ENCODE measurements around the gene MMP7. TPM values are rescaled to one million over a fixed set of nuclear protein-coding genes. Genes with fewer than 3 reads are reported as not detected.

The MMP7 gene
- total RNA-seq, 4 donors from 2014 or later = 1.2 TPM; not detected in 3

- intact Hi-C loops (cut with DNase I) = no loop called here
- peaks cover 5 to 15% of the 10 kb centered on the region in 2 donors for H3K4me1 ChIP-seq
- TF ChIP-seq CTCF (IDR thresholded peaks at IDR 0.05) (no peak), POLR2A (IDR thresholded peaks at IDR 0.05) (no peak)
- no peaks in the 10 kb centered on the region for H3K36me3 ChIP-seq
- no peaks in the 10 kb centered on the region for H3K9me3 ChIP-seq
- H3K27me3 ChIP-seq = no peaks in the 10 kb centered on the region
- H3K27ac ChIP-seq = no peak overlapping the region
- 72 to 82% methylated on average over 4 of the region's 4 CpGs for WGBS, 2 donors
- DNase-seq = no peak
- H3K4me3 ChIP-seq (replicated peaks in 1 of 3) = no peak overlapping the region
These were observed 15.9 kb upstream of the MMP7 start for GRCh38 chr11:102546427-102546826.

GRCh38 chr11:102545701-102546100 lies 15.2 kb upstream of the MMP7 start:
- Histone ChIP-seq H3K36me3 (no peaks in the 10 kb centered on the region), H3K4me1 (peaks cover 5 to 9% of the 10 kb centered on the region in 2 donors), H3K4me3 (replicated peaks in 1 of 3) (no peak overlapping the region), H3K27me3 (no peaks in the 10 kb centered on the region), H3K9me3 (no peaks in the 10 kb centered on the region), H3K27ac (no peak overlapping the region)
- WGBS, 2 donors = 71 to 77% methylated on average over 4 of the region's 4 CpGs
- no peak for TF ChIP-seq CTCF (IDR thresholded peaks at IDR 0.05)
- no peak for TF ChIP-seq POLR2A (IDR thresholded peaks at IDR 0.05)
- no peak for DNase-seq
- intact Hi-C loops (cut with DNase I) = no loop called here

- Histone ChIP-seq H3K36me3 (no peaks in the 10 kb centered on the region), H3K27me3 (no peaks in the 10 kb centered on the region), H3K4me3 (replicated peaks in 1 of 3) (no peak overlapping the region), H3K27ac (no peak overlapping the region), H3K4me1 (peaks cover 5 to 9% of the 10 kb centered on the region in 2 donors), H3K9me3 (no peaks in the 10 kb centered on the region)
- TF ChIP-seq CTCF (IDR thresholded peaks at IDR 0.05) (no peak), POLR2A (IDR thresholded peaks at IDR 0.05) (no peak)
- no peak for DNase-seq
- 93 to 94% methylated on average over 1 of the region's 1 CpG for WGBS, 2 donors
- intact Hi-C loops (cut with DNase I) = no loop called here
These were observed 14.0 kb upstream of the MMP7 start for GRCh38 chr11:102544594-102544993.

GRCh38 chr11:102539567-102539966 lies 9.0 kb upstream of the MMP7 start:
- TF ChIP-seq POLR2A (IDR thresholded peaks at IDR 0.05) = no peak
- TF ChIP-seq CTCF (IDR thresholded peaks at IDR 0.05) = no peak
- intact Hi-C loops (cut with DNase I) = no loop called here
- no peak for DNase-seq
- Histone ChIP-seq H3K36me3 (no peaks in the 10 kb centered on the region), H3K4me3 (replicated peaks in 1 of 3) (no peak overlapping the region), H3K9me3 (no peaks in the 10 kb centered on the region), H3K4me1 (peaks cover 0 to 13% of the 10 kb centered on the region in 2 donors), H3K27me3 (no peaks in the 10 kb centered on the region), H3K27ac (no peak overlapping the region)
- WGBS, 2 donors = 79 to 86% methylated on average over 2 of the region's 2 CpGs

- no peaks in the 10 kb centered on the region for H3K36me3 ChIP-seq
- no peak overlapping the region for H3K27ac ChIP-seq
- H3K9me3 ChIP-seq = no peaks in the 10 kb centered on the region
- TF ChIP-seq POLR2A (IDR thresholded peaks at IDR 0.05) = no peak
- TF ChIP-seq CTCF (IDR thresholded peaks at IDR 0.05) = no peak
- intact Hi-C loops (cut with DNase I) = no loop called here
- no peak overlapping the region for H3K4me3 ChIP-seq (replicated peaks in 1 of 3)
- no peaks in the 10 kb centered on the region for H3K27me3 ChIP-seq
- WGBS, 2 donors = 94 to 100% methylated on average over 4 of the region's 4 CpGs
- peaks cover 0 to 13% of the 10 kb centered on the region in 2 donors for H3K4me1 ChIP-seq
- DNase-seq = no peak
These were observed 8.4 kb upstream of the MMP7 start for GRCh38 chr11:102538932-102539331.

All from thyroid gland (tissue), 4 donors.